ENCODE measurements around the gene CSTB. TPM values are rescaled to one million over a fixed set of nuclear protein-coding genes. Genes with fewer than 3 reads are reported as not detected.
"Not testable (repeated sequence)": the region's sequence is repeated elsewhere in the genome, so short reads cannot be mapped to it uniquely, and the experiment has no call there.

The CSTB gene
- 10 to 100 TPM; 32.3 to 47.1 (median 41.5) TPM for polyA plus RNA-seq (ENCODE audit: insufficient read depth in 1 of 5, insufficient read length in 5 of 5, low replicate concordance in 1 of 5)
- long read RNA-seq, donor 1, transcript CSTB-201 (3 exons, 2,164 nt) = major isoform, 138 of 199 reads
- long read RNA-seq, donor 1, transcript CSTB-202 (1 exons, 3,744 nt) = minor isoform, 39 of 199 reads
- long read RNA-seq, donor 1, partial matches to known transcripts = 18 of 199 reads
- long read RNA-seq, donor 1, other reads (novel, unspliced or antisense) = 0 of 199 reads
- long read RNA-seq, donor 2, transcript CSTB-202 (1 exons, 3,744 nt) = minor isoform, 17 of 90 reads
- long read RNA-seq, donor 2, transcript CSTB-201 (3 exons, 2,164 nt) = major isoform, 66 of 90 reads
- long read RNA-seq, donor 2, partial matches to known transcripts = 5 of 90 reads
- long read RNA-seq, donor 2, other reads (novel, unspliced or antisense) = 0 of 90 reads
- long read RNA-seq, donor 3, transcript CSTB-201 (3 exons, 2,164 nt) = major isoform, 104 of 143 reads
- long read RNA-seq, donor 3, transcript CSTB-202 (1 exons, 3,744 nt) = minor isoform, 23 of 143 reads
- long read RNA-seq, donor 3, partial matches to known transcripts = 13 of 143 reads
- long read RNA-seq, donor 3, other reads (novel, unspliced or antisense) = 0 of 143 reads
- long read RNA-seq, donor 4, transcript CSTB-201 (3 exons, 2,164 nt) = major isoform, 74 of 112 reads
- long read RNA-seq, donor 4, transcript CSTB-202 (1 exons, 3,744 nt) = minor isoform, 26 of 112 reads
- long read RNA-seq, donor 4, partial matches to known transcripts = 11 of 112 reads
- long read RNA-seq, donor 4, other reads (novel, unspliced or antisense) = 0 of 112 reads
- long read RNA-seq, donor 5, transcript CSTB-202 (1 exons, 3,744 nt) = minor isoform, 20 of 127 reads
- long read RNA-seq, donor 5, transcript CSTB-201 (3 exons, 2,164 nt) = major isoform, 92 of 127 reads
- long read RNA-seq, donor 5, partial matches to known transcripts = 6 of 127 reads
- long read RNA-seq, donor 5, other reads (novel, unspliced or antisense) = 5 of 127 reads
- long read RNA-seq, donor 6, transcript CSTB-202 (1 exons, 3,744 nt) = minor isoform, 31 of 142 reads
- long read RNA-seq, donor 6, transcript CSTB-201 (3 exons, 2,164 nt) = major isoform, 99 of 142 reads
- long read RNA-seq, donor 6, partial matches to known transcripts = 10 of 142 reads
- long read RNA-seq, donor 6, other reads (novel, unspliced or antisense) = 0 of 142 reads
- long read RNA-seq, donor 7, transcript CSTB-201 (3 exons, 2,164 nt) = major isoform, 40 of 59 reads
- long read RNA-seq, donor 7, transcript CSTB-202 (1 exons, 3,744 nt) = minor isoform, 18 of 59 reads
- long read RNA-seq, donor 7, partial matches to known transcripts = 0 of 59 reads
- long read RNA-seq, donor 7, other reads (novel, unspliced or antisense) = 0 of 59 reads
- long read RNA-seq, donor 8, transcript CSTB-201 (3 exons, 2,164 nt) = major isoform, 50 of 70 reads
- long read RNA-seq, donor 8, transcript CSTB-202 (1 exons, 3,744 nt) = minor isoform, 20 of 70 reads
- long read RNA-seq, donor 8, partial matches to known transcripts = 0 of 70 reads
- long read RNA-seq, donor 8, other reads (novel, unspliced or antisense) = 0 of 70 reads

- DNase-seq = peak; percentile 73 to 78
Observed at GRCh38 chr21:43775795-43776430, at the start of gene CSTB. Gene CSTB (minus strand): TSS chr21:43776308. CDS start chr21:43776269, 39 bp downstream.

GRCh38 chr21:43825242-43825935, 49.3 kb upstream of the CSTB start:
- no peak for DNase-seq

- no peak for DNase-seq
Observed at GRCh38 chr21:43824333-43825241, 48.5 kb upstream of the CSTB start.

- not testable (repeated sequence) for DNase-seq
Observed at GRCh38 chr21:43822741-43823140, 46.6 kb upstream of the CSTB start.

DNA sequence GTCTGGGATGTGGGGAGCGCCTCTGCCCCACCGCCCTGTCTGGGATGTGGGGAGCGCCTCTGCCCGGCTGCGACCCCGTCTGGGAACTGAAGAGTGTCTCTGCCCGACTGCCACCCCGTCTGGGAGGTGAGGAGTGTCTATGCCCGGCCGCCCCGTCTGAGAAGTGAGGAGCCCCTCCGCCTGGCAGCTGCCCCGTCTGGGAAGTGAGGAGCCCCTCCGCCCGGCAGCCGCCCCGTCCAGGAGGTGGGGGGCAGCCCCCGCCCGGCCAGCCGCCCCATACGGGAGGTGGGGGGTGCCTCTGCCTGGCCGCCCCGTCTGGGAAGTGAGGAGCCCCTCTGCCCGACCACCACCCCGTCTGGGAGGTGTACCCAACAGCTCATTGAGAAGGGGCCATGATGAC, 46.1 kb upstream of the CSTB start:
- DNase-seq = not testable (repeated sequence)

- DNase-seq = no peak
Observed at GRCh38 chr21:43820466-43820865, 44.4 kb upstream of the CSTB start.

DNA sequence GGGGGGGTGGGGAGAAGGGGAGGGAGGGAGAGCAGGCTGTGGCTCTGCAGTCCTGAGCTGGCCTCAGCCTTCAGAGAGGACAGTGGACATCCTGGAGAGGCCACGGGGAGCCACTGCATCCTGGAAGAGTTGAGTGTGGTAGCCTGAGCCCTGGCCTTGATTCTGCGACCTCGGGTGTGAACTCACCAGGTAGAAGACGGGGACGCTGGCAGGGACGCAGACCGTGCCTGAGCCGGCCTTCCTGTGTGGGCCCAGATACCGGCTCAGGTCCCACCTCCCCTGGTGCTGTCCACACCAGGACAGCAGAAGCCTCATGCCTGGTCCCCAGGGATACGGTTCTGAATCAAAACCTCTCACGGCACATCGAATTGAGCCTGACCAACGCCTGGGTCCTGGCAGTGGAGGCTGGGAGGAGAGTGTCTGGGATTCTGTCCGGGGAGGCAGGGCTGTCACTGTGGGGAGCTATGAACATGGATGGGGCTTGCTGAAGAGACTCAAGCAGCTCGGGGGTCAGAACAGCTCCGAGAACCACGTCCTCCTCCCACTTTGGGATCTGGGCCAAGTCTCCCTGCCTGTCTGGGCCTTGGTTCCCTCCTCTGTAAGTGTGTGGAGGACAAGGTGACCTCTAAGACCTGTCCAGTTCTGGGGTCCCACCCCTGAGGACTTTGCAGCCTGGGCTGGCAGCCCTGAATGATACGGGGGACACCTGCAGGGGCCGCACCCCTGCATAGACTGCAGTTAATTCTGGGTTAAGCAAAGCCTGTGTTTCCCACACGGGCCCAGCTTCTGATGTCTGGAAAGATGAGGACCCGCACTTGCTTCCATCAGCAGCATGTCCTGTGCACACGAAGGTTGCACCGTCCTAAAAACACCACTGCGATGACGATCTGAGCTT, 43.6 kb upstream of the CSTB start:
- DNase-seq = no peak

DNA sequence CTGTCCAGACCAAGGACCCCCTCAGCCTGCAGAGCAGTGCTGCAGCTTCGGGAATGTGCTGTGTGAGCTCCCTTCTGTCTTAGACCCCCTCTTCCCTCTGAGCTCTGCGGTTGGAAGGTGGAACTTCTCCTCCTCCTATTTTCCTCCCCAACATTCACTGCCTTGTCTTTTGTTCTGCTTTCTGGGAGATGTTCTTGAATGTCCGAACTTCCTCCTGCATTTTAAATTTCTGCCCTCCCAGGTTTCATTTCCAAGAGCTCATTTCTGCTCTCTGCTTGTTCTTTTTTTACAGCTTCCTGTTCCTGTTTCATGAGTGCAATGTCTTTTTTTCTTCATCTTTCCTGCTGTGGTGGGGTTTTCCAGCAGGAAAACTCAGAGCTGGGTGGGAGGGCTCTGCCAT, 42.6 kb upstream of the CSTB start:
- no peak for DNase-seq

DNA sequence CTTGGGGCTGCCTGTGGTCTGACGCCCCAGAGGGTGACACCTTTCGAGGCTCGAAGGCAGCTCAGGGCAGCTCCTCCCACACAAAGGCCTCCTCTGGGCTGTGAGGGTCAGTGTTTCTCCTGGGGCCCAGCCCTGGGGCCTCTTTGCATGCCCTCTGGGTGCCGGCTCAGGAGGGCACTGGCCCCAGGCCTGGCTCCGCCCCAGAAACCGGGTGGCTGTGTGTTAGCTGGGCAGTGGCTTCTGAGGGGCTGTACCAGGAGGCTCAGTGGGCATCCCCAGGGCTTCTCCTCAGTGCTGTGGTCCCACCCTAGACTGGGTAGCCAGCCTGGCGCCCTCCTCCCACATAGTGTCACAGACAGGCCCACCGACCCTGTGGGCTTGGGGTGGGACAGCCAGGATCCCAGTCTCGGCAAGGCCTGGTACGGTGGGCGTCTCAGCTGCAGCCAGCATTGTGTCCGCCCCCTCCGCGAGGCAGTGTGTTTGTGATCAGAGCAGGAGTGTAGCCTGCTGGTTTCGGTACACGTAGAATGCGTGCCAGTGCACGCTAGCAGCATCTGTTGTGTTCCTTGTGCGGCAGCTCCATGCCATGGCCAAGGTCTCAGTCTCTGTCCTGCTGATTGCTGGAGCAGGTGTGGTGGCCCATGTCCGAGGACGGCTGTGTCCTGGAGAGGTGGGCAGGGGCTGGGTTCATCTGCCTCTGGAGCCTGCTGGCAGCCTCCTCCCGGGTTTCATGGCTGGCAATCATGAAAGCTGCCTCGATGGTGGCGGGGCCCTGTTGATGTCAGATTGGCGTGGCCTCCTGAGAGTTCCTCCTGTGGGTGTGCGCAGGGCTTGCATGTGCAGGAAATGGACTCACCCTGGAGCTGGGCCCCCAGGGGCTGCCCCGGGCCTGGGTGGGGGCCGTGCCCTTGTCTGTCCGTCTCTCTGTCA, 41.3 kb upstream of the CSTB start:
- no peak for DNase-seq

- no peak for DNase-seq
Observed at GRCh38 chr21:43816611-43817071, 40.5 kb upstream of the CSTB start.

DNA sequence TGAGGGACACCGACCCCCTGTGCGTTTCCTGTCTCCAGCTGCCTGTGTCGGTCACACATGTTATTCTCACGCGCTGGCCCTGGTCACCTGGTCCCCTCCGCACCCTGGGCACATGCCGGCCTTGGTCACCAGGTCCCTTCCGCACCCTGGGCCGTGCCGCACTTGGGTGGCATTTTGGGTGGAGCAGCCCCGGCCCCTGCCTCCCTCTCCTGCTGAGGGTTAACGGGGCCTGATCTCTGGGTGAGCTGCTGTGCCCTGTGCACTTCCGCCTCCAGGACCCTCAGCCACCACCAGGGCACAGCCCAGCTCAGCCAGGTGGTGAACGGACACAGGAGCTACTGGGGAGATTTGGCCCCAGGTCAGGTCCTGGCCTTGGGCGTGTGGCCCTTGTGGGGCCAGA, 39.9 kb upstream of the CSTB start:
- no peak for DNase-seq

DNA sequence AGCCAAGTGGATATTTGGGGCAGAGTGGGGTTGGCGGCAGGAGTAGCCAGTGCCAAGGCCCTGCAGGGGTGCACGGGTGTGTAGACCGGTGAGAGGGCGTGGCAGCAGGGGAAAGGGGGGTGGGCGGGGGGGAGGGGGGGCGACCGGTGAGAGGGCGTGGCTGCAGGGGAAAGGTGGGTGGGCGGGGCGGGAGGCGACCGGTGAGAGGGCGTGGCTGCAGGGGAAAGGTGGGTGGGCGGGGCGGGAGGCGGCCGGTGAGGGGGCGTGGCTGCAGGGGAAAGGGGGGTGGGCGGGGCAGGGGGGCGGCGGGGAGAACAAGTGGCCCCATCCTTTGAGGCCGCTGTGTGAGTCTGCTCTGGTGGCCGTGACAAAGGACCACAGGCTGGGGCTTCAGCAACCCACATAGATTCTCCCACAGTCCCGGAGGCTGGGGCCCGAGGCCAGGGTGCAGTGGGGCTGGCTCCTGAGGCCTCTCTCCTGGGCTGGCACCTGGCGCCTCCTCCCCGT, 39.1 kb upstream of the CSTB start:
- no peak for DNase-seq

- DNase-seq = no peak
Observed at GRCh38 chr21:43814215-43815106, 38.4 kb upstream of the CSTB start.

DNA sequence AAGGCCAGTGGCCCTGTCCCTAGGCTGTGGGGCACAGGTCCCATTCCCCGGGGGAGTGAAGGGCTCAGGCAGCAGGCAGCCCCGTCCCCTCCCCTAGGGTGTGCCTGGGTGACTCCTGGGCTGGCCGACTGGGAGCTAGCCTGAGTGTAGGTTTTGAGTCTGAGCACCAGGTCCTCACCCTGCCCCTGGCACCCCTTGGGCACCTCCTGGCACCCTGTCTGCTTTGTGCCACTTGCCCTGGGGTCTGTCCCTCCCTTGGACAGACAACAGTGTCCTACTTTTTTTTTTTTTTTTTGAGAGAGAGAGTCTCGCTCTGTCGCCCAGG, 37.5 kb upstream of the CSTB start:
- no peak for DNase-seq

GRCh38 chr21:43812957-43813655, 37.0 kb upstream of the CSTB start:
- DNase-seq = no peak
